PC-3 (cell line): ENCODE measurements around the gene DGKB. TPM values are rescaled to one million over a fixed set of nuclear protein-coding genes. Genes with fewer than 3 reads are reported as not detected.
A peak's percentile ranks its signal among the peaks of the same experiment; 100 is the strongest.

Source experiments
- ATAC-seq: fragments of 200-7000 bp; cut with Tn5 transposase; 2 replicates; pipeline ENCODE4 v1.9.1; 2020; ENCODE audit warnings: mild to moderate bottlenecking, moderate library complexity
- BruUV-seq: library from RNA; stranded (reverse); fragments of 400-500 nt; replicated peaks from 2 replicates; lab custom pipeline; 2021; lab: Mats Ljungman, UMichigan
- CTCF ChIA-PET: fragments of 300-600 bp; sonication (Branson Sonifier 250); formaldehyde crosslinking; loops from one replicate; lab custom pipeline; 2022; ENCODE audit warnings: antibody characterized with exemption; lab: Charles Lee
- POLR2A ChIA-PET: fragments of 300-600 bp; sonication (Branson Sonifier 250); formaldehyde crosslinking; loops from one replicate; lab custom pipeline; 2022; ENCODE audit warnings: antibody characterized with exemption; ENCODE audit not compliant: unreplicated experiment; lab: Charles Lee
- DNase-seq: peaks from one replicate; pipeline ENCODE4 v3.0.0-alpha.2; 2015
- H2AFZ ChIP-seq: fragments of 300-600 bp; sonication (generic); 2 replicates; pipeline ENCODE4 v1.6.0; 2016; ENCODE audit warnings: antibody characterized with exemption, low read length
- H3F3A ChIP-seq: fragments of 300-600 bp; sonication (generic); one replicate; pipeline ENCODE4 v1.6.0; 2017; ENCODE audit warnings: antibody characterized with exemption, low read length, control low read depth, mild to moderate bottlenecking; ENCODE audit not compliant: unreplicated experiment
- H3K27ac ChIP-seq: fragments of 300-600 bp; sonication (generic); 2 replicates; pipeline ENCODE4 v1.5.1; 2016; ENCODE audit warnings: mild to moderate bottlenecking, low read length
- H3K27me3 ChIP-seq: fragments of 300-600 bp; sonication (generic); 2 replicates; pipeline ENCODE4 v1.6.1; 2016; ENCODE audit warnings: low read length, mixed read lengths
- H3K36me3 ChIP-seq: fragments of 300-600 bp; sonication (generic); 2 replicates; pipeline ENCODE4 v1.6.1; 2016; ENCODE audit warnings: low read depth, mixed run types, low read length, mixed read lengths
- H3K4me1 ChIP-seq: fragments of 300-600 bp; sonication (generic); 2 replicates; pipeline ENCODE4 v1.5.1; 2016; ENCODE audit warnings: low read length; ENCODE audit not compliant: insufficient read depth
- H3K4me2 ChIP-seq: fragments of 300-600 bp; sonication (generic); 2 replicates; pipeline ENCODE4 v1.6.0; 2016; ENCODE audit warnings: low read length
- H3K4me3 ChIP-seq: fragments of 300-600 bp; sonication (generic); 2 replicates; pipeline ENCODE4 v1.5.1; 2016; ENCODE audit warnings: mild to moderate bottlenecking, low read length, mixed read lengths
- H3K79me2 ChIP-seq: fragments of 300-600 bp; sonication (generic); 2 replicates; pipeline ENCODE4 v1.6.1; 2017; ENCODE audit warnings: low read length, mixed read lengths
- H3K9ac ChIP-seq: fragments of 300-600 bp; sonication (generic); 2 replicates; pipeline ENCODE4 v1.6.0; 2016; ENCODE audit warnings: mild to moderate bottlenecking, low read length
- H3K9me2 ChIP-seq: fragments of 300-600 bp; sonication (generic); replicated peaks from 2 replicates; pipeline ENCODE4 v1.6.1; 2016; ENCODE audit warnings: mixed run types, low read length, mixed read lengths
- H3K9me3 ChIP-seq: fragments of 300-600 bp; sonication (generic); 2 replicates; pipeline ENCODE4 v1.6.1; 2016; ENCODE audit warnings: low read length, mixed read lengths
- H4K20me1 ChIP-seq: fragments of 300-600 bp; sonication (generic); 2 replicates; pipeline ENCODE4 v1.6.1; 2016; ENCODE audit warnings: low read length, mixed read lengths
- CTCF ChIP-seq: fragments of 300-600 bp; sonication (generic); conservative IDR thresholded peaks from 2 replicates; pipeline ENCODE4 v1.5.1; 2017; ENCODE audit warnings: antibody characterized with exemption, low read depth, mild to moderate bottlenecking, low read length
- EZH2 ChIP-seq: fragments of 300-600 bp; sonication (generic); IDR thresholded peaks from one replicate; pipeline ENCODE4 v1.6.1; 2017; ENCODE audit warnings: antibody characterized with exemption, mild to moderate bottlenecking, low read length; ENCODE audit not compliant: unreplicated experiment
- EZH2phosphoT487 ChIP-seq: fragments of 300-600 bp; sonication (generic); IDR thresholded peaks from 2 replicates; pipeline ENCODE4 v1.6.1; 2018; ENCODE audit warnings: mild to moderate bottlenecking, antibody characterized with exemption, low read length, borderline replicate concordance
- intact Hi-C: fragments of 100-400 bp; cut with micrococcal nuclease; formaldehyde crosslinking; loops from 2 replicates; pipeline ENCODE4 v1.9.0; 2023
- total RNA-seq: library from RNA; depleted of rRNA; stranded (reverse); fragments of >200 nt; gene quantifications from 2 replicates; pipeline ENCODE4 v1.2.3, GENCODE V29; 2014

The DGKB gene
- total RNA-seq, 1 experiment from 2014 or later, result 0.15 TPM

- CTCF ChIA-PET, result interaction anchor here (1.0 to 1.1 kb wide), 2 partner anchors 163 to 255 kb away, joined by 3 to 7 read pairs; no protein-coding TSS in a partner anchor
- Histone ChIP-seq H3K4me2 (peak overlapping the region; percentile 64), H3K4me1 (peaks cover 46% of the 10 kb centered on the region), H4K20me1 (no peaks in the 10 kb centered on the region), H3K9ac (peak overlapping the region; percentile 72), H3K27me3 (no peaks in the 10 kb centered on the region), H3K9me2 (no peaks in the 10 kb centered on the region), H3K4me3 (no peak overlapping the region), H3K27ac (peak overlapping the region; percentile 96), H3K36me3 (no peaks in the 10 kb centered on the region), H3K9me3 (0 out of 2 replicates have a peak, but pooled peaks cover 6% of the 10 kb centered on the region), H3K79me2 (no peaks in the 10 kb centered on the region), H3F3A (peaks cover 14% of the 10 kb centered on the region), H2AFZ (no peak overlapping the region)
- intact Hi-C loops, result loop anchor here (2.0 to 5.0 kb wide), 2 partner anchors 44 to 161 kb away; no protein-coding TSS in a partner anchor
- BruUV-seq, result TSS peak; percentile 22
- POLR2A ChIA-PET, result interaction anchor here (0.7 to 0.9 kb wide), 2 partner anchors 14 to 184 kb away, joined by 3 to 5 read pairs; no protein-coding TSS in a partner anchor
- ATAC-seq, result peak; percentile 62
- TF ChIP-seq CTCF (no peak), EZH2 (no peak), EZH2phosphoT487 (no peak)
- peak; percentile 63 for DNase-seq
Measured at GRCh38 chr7:14760730-14761478, 141.6 kb downstream of the DGKB start.

- POLR2A ChIA-PET, result no interaction called here
- DNase-seq (peak; percentile 38), ATAC-seq (no peak)
- Histone ChIP-seq H3K9me3 (0 out of 2 replicates have a peak, but pooled peaks cover 6% of the 10 kb centered on the region), H2AFZ (no peak overlapping the region), H3K9me2 (no peaks in the 10 kb centered on the region), H3K4me3 (no peak overlapping the region), H3K27me3 (no peaks in the 10 kb centered on the region), H3K4me2 (no peak overlapping the region), H3K4me1 (peaks cover 49% of the 10 kb centered on the region), H3K27ac (peak overlapping the region; percentile 96), H4K20me1 (no peaks in the 10 kb centered on the region), H3K36me3 (no peaks in the 10 kb centered on the region), H3K79me2 (no peaks in the 10 kb centered on the region), H3K9ac (no peak overlapping the region), H3F3A (peaks cover 14% of the 10 kb centered on the region)
- no peak for TF ChIP-seq EZH2phosphoT487
- no peak for TF ChIP-seq EZH2
- no peak for TF ChIP-seq CTCF
- BruUV-seq, result no TSS peak
- intact Hi-C loops, result loop anchor here (2.0 to 5.0 kb wide), 2 partner anchors 43 to 163 kb away; no protein-coding TSS in a partner anchor
- CTCF ChIA-PET, result no interaction called here
Measured at GRCh38 chr7:14759785-14760184, 142.8 kb downstream of the DGKB start.
